GM21576 (cell line): ENCODE data around the gene PTTG1.

Experiments
- ATAC-seq: cut with Tn5 transposase; IDR thresholded peaks from one replicate; pipeline ENCODE4 v1.9.1; 2021; ENCODE audit warnings: mild to moderate bottlenecking, moderate library complexity; ENCODE audit not compliant: unreplicated experiment

The PTTG1 gene

DNA sequence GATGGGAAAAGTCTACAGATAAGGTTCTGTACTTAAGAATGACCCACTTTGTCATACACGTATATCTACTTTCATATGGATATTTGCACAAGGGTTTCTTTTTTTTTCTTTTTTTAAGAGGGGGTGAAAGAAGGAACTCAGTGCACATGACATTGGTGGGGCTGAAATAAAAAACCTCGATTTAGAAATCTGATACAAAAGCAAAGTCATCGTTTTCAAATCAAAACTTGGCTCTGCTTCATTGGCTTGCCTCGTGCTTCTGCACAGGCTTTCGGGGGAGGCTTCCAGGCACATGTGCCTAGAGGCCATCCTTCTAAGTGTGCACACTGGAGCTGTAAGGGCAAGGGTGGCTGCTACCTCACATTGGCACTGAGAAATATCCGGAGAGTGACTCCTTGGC is 31.1 kb downstream of the PTTG1 start:
- no peak for ATAC-seq

- no peak for ATAC-seq
These were observed 32.1 kb downstream of the PTTG1 start for GRCh38 chr5:160453751-160454150.

DNA sequence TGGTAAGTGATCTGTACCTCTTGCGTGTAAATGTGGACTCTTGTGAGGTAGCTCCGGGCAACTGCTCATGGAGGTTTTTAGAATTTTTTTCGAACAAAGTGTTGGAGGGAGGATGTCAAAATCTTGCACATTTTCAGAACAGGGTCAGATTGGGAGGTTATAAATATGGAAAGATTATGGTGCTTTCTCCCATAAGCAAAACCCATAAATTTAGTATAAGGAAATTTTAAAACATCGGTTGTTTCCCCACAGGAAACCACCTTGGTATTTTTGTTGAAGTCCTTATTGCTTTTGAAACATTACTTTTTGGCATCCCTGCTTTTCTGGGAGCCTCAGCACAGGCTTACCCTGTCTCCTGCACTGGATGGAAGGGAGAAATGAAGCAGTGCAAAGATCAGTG is 33.9 kb downstream of the PTTG1 start:
- ATAC-seq = no peak

GRCh38 chr5:160456480-160457177 is 35.0 kb downstream of the PTTG1 start:
- ATAC-seq = no peak

GRCh38 chr5:160457252-160457651 is 35.6 kb downstream of the PTTG1 start:
- ATAC-seq = no peak

DNA sequence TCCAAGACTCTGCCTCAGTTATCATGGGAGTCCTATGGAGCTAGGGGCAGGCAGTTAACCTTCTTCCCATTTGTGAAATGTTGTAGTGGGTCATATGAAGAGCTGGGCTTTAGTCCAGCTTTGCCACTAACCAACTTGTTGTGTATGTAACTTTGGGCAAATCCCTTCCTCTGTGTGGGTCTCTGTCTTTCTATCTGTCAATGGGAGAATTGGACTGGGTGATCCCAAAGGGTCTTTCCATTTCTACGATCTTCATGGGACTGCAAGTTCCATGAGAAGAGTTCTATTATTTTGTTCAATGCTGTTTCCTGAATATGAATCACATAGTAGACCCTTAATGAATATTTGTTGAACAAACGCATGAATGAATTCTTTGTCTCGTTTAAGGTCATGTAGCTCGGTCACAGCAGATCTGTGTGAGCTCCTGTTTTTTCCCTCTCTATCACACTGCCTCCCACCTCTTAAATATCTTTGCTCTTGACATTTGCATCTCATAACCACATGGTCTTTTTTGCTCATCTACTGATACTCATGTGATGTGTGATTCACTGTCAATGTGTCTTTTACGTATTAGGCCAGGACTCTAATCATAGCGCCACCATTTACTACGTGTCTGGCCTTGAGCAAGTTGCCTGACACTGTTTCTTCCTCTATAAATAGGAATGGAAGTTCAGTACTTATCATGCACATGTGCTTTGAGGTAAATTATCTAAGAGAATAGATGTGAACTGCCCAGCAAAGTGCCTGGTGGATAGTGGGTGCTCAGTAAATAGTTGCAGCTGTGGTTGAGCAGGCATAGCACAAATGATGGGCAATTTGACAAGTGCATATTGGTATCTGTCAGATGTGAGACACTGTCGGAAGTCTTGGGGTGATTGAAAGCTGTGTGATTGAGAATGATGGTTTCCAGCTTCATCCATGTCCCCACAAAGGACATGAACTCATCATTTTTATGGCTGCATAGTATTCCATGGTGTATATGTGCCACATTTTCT is 37.4 kb downstream of the PTTG1 start:
- peak; percentile 79 for ATAC-seq

DNA sequence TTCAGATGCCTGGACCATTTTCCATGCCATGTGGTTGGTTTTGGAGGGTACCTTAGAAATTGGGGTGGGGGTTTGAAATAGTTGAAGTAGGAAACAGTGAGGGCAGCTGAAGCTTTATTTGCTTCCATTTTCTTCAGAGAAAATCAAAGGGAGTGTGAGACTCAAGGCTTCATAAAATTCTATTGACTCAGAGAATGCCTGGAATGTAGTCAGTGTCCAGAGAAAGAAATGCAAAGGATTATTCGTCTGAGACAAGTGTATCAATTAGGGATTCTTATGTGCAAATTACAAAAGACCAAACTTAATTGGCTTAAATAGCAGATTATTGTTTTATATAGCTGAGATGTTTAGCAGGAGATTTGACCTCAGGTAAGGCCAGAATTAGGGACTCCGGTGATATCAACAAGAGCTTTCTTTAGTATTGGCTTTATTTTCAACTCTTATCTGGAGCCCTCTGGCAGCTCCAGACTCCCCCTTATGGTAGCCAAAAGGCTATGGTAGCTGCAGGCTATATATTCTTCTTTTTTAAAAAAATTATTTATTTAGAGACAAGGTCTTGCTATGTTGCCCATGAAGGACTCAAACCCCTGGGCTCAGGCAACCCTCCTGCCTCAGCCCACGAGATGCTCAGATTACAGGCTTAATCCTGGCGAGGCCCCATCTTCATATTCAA is 38.9 kb downstream of the PTTG1 start:
- no peak for ATAC-seq

- ATAC-seq = no peak
These were observed 39.7 kb downstream of the PTTG1 start for GRCh38 chr5:160461378-160461777.

DNA sequence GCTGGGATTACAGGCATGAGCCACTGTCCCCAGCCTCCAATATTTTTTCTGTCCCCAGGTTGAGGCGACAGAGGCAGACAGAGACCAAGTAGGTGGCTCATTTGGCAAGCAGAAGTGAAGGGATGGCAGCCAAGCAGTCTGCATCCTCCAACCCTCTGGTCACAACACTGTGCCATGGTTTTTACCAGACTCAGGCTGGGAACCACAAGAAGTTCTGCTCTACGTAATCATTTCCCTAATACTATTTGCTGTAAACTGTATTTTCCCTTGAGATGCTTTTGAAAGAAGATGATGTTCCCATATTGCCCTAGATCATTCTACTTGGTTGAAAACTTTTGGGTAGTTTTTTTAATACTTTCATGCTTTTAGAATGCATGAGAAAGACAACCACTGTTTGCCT is 40.5 kb downstream of the PTTG1 start:
- peak; percentile 31 for ATAC-seq

DNA sequence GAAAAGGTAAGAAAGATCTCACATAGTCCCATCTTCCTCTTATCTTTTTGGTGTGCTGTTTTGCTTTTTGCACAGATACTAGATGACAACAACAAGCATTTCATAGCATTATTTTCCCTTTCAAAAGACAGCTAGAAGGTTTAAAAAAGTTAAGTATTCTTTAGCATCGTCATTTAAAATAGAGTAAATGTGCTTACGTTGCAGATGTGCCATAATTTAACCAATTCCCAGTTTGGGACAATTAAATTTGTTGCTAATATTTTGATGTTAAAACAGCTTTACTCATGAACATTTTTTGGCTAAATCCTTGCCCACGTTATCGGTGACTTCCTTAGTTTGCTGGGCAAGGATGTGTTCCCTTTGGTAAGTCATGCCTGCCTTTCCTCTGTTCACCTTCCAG is 41.6 kb downstream of the PTTG1 start:
- no peak for ATAC-seq

DNA sequence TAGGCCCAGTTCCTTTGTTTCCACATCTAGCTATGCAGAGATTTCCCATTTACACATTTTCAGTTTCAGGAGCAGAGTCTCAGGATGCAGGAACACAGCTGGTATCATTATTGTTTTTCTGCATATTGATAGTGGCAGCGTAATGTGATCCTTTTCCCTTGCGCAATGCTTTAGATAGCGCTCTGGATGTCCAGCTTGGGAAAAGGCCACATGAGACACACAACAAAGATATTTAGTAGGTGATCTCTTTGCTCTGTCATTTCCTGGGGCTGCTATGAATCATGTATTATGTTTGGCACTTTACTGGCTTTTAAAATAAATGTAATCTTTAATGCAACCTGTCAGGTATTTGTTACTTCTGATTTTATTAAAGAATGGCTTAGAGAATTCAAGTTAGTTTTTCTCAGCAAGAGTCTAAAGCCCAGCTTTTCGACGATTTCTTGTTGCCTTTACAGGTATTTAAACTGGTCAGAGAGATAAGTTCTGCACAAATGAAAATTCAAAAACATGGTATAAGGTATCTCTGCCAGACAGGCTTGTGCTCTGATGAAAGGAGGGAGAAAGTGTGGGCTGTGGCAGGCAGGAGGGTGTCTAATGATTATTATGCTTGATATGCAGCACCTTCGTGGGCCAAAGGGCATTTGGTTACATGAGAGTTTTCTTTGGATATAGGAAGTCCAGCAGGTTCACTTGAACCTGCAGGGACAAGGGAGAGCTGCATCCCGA is 42.2 kb downstream of the PTTG1 start:
- ATAC-seq = no peak

- ATAC-seq = no peak
These were observed 42.8 kb downstream of the PTTG1 start for GRCh38 chr5:160464466-160464797.

- ATAC-seq = no peak
These were observed 44.5 kb downstream of the PTTG1 start for GRCh38 chr5:160466116-160466515.

GRCh38 chr5:160466889-160467554 is 45.4 kb downstream of the PTTG1 start:
- no peak for ATAC-seq

GRCh38 chr5:160467555-160468362 is 46.1 kb downstream of the PTTG1 start:
- ATAC-seq = peak; percentile 92

DNA sequence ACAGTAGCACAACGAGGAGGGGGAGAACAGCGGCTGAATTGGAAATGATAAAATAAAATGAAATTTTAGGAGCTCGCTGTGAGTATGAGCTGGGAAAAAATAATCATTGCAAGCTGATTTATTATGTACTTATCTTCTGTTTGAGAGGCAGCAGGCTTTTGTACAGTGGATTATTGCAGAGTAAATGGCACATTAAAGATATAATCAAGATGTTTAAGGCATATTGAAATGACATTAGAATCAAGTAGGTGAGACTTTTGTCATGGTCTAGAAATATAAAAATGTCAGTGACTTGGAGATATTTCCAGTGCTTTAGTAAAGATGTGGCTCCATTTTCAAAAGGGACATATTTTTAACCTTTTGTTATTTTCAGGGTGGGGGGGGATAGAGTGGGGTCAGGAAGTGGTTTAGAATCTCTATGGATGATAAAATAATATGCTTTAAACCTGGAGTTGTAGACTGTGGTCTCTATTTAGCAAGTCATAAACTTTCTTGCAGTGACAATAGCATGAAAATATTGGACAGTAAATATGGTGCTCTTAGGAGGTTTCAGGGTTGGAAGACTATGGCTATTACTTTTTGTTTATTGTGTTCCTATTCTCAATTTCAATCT is 46.8 kb downstream of the PTTG1 start:
- no peak for ATAC-seq

DNA sequence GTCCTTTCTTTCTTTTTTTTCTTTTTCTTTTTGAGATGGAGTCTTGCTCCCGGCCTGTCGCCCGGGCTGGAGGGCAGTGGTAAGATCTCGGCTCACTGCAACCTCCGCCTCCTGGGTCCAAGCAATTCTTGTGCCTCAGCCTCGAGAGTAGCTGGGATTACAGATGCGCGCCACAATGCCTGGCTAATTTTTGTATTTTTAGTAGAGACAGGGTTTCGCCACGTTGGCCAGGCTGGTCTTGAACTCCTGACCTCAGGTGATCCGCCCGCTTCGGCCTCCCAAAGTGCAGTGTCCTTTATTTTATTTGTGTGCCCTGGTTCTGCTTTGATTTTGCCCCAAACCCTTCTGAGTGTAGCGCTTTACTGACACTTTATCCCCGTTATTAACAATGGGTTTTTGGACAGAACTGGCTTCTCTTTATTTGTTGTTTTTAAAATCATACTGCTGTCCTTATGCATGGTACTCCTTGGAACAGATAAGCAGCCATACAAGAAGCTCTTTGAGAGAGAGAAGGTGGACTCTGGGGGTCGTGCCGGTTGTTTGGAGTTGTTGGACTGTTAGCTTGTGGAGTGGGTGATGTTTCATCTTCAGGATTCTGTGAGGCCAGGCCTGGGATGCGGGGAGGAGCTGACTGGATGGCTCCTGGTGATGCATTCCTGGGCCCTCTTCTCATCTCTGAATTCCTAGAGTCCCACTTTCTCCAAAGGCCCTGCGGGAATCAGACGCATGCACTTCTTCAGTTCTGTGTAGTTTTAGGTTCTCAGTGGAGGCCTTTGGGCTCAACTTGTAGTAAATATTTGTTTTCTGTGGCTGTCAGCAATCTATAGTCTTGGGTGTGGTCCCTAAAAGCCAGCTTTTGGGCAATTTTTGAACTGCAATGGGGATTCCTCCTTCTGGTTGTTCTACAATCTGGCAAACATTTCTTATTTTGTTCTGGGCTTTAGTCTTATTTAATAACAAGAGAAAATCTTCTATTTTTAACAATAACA is 47.8 kb downstream of the PTTG1 start:
- ATAC-seq = no peak
